Neutrophil (primary cell): Measurements from ENCODE around the gene PAXX.
A peak's percentile ranks its signal among the peaks of the same experiment; 100 is the strongest.

Experiments
- H3K27ac ChIP-seq: fragments of 200-600 bp; sonication (generic); 2 replicates; pipeline ENCODE4 v1.5.1; 2016; ENCODE audit warnings: mild to moderate bottlenecking, moderate library complexity
- H3K27me3 ChIP-seq: fragments of 200-600 bp; sonication (generic); 2 replicates; pipeline ENCODE4 v1.6.0; 2016; ENCODE audit warnings: mild to moderate bottlenecking
- H3K36me3 ChIP-seq: fragments of 200-600 bp; sonication (generic); 2 replicates; pipeline ENCODE4 v1.5.1; 2017
- H3K4me1 ChIP-seq, 2 experiments: fragments of 200-600 bp in 1 of 2; sonication (generic) in 1 of 2; 1 replicate in 1 of 2; 2 replicates in 1 of 2; pipeline versions ENCODE4 v1.5.1 to v1.6.1; 2013 to 2016; ENCODE audit warnings: low read depth in 1 of 2, low read length in 1 of 2, mild to moderate bottlenecking in 1 of 2, moderate library complexity in 1 of 2; ENCODE audit not compliant: control insufficient read depth in 1 of 2, insufficient read depth in 1 of 2
- H3K4me3 ChIP-seq, 2 experiments: fragments of 200-600 bp in 1 of 2; sonication (generic) in 1 of 2; 1 replicate in 1 of 2; 2 replicates in 1 of 2; pipeline ENCODE4 v1.5.1; 2013 to 2016; ENCODE audit warnings: low read depth in 1 of 2, low read length in 1 of 2, mild to moderate bottlenecking in 1 of 2, moderate library complexity in 1 of 2
- H3K9me3 ChIP-seq: fragments of 200-600 bp; sonication (generic); 2 replicates; pipeline ENCODE4 v1.5.1; 2016
- TF ChIP-seq, protein P1 (sequence below): fragments of 200-600 bp; sonication (generic); IDR thresholded peaks from 2 replicates; pipeline ENCODE4 v1.5.1; 2016; ENCODE audit warnings: antibody characterized with exemption

The PAXX gene

DNA sequence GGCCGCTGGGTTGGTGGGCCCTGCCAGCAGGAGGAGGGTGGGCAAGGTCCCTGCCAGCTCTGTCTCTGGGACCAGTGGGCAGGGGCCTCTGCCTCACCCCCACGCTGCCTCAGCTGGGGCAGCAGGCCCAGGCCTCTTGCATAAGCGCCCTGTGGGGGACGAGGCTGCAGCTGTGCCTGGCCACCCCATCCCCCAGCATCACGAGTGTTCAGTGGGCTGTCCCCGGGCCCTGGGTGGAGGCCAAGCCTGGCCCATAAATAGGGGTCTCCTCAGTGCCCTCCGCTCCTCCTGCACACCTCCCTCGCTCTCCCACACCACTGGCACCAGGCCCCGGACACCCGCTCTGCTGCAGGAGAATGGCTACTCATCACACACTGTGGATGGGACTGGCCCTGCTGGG is 15.0 kb upstream of the PAXX start, which contains the start of gene PTGDS:
Gene PTGDS (plus strand): TSS at position 282 of the 400 bp plus-strand sequence. CDS start 75 bp downstream, at position 357.
- H3K27me3 ChIP-seq = peaks cover 90% of the 10 kb centered on the region
- no peaks in the 10 kb centered on the region for H3K36me3 ChIP-seq
- H3K27ac ChIP-seq = no peak within 1 kb of the TSS
- TF ChIP-seq, protein P1, sequence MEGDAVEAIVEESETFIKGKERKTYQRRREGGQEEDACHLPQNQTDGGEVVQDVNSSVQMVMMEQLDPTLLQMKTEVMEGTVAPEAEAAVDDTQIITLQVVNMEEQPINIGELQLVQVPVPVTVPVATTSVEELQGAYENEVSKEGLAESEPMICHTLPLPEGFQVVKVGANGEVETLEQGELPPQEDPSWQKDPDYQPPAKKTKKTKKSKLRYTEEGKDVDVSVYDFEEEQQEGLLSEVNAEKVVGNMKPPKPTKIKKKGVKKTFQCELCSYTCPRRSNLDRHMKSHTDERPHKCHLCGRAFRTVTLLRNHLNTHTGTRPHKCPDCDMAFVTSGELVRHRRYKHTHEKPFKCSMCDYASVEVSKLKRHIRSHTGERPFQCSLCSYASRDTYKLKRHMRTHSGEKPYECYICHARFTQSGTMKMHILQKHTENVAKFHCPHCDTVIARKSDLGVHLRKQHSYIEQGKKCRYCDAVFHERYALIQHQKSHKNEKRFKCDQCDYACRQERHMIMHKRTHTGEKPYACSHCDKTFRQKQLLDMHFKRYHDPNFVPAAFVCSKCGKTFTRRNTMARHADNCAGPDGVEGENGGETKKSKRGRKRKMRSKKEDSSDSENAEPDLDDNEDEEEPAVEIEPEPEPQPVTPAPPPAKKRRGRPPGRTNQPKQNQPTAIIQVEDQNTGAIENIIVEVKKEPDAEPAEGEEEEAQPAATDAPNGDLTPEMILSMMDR = no peak
- H3K4me3 ChIP-seq = peak within 1 kb of the TSS; percentile 29 to 47
- no peaks in the 10 kb centered on the region for H3K9me3 ChIP-seq
- H3K4me1 ChIP-seq = peaks cover 0 to 12% of the 10 kb centered on the region in 2 experiments

DNA sequence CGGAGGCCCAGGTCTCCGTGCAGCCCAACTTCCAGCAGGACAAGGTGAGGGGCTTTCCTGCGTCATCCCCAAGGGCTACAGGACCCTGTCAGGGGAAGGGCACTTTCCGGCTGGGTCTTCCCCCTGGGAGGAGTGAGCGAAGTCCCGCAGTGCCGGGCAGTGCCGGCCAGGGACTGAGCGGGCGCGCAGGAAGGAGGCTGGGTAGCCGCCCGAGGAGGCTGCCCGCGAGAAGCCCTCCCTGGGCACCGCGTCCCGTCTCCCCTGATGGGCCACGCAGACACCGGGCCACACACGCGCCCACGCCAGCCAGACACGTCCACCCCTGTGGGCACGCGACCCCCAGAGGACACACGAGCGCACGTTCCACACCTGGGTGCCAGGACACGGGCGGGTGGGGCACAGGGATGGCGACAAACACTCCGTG is 14.6 kb upstream of the PAXX start:
- peaks cover 94% of the 10 kb centered on the region for H3K27me3 ChIP-seq
- TF ChIP-seq, protein P1 = no peak
- peak overlapping the region; percentile 29 to 47 for H3K4me3 ChIP-seq
- H3K4me1 ChIP-seq = peaks cover 0 to 12% of the 10 kb centered on the region in 2 experiments
- H3K36me3 ChIP-seq = no peaks in the 10 kb centered on the region
- H3K9me3 ChIP-seq = no peaks in the 10 kb centered on the region
- no peak overlapping the region for H3K27ac ChIP-seq

DNA sequence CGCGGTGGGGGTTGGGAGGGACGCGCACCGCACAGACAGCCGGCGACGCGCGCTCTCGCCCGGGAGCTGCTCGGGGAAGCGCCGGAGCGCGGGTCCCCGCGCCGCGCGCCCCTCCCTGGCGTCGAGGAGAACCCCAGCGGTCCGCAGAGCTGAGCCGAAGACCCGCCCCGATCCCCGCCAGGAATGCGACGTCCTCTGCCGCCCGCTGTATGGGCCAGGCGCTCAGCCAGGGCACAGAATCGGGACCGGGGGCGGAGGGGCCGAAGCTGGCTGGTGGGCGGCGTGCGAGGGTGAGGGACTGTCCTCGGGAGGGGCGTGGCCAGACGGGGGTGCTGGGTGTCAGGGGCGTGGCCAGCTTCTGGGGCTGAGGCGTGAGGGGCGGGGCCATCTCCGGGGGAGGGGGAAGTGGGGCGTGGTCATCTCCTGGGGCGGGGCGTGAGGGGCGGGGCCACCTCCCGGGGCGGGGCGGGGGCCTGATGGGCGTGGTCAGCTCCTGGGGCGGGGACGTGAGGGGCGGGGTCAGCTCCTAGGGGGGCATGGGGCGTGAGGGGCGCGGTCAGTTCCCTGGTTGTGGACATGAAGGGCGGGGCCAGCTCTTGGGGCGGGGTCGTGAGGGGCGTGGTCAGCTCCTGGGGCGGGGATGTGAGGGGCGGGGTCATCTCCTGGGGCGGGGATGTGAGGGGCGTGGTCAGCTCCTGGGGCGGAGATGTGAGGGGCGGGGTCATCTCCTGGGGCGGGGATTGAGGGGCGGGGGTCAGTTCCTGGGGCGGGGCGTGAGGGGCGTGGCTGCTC is 14.0 kb upstream of the PAXX start:
- Histone ChIP-seq H3K27ac (no peak overlapping the region), H3K36me3 (no peaks in the 10 kb centered on the region), H3K27me3 (peaks cover 98% of the 10 kb centered on the region), H3K4me3 (peak overlapping the region; percentile 29 to 47), H3K9me3 (no peaks in the 10 kb centered on the region), H3K4me1 (peaks cover 0 to 12% of the 10 kb centered on the region in 2 experiments)
- TF ChIP-seq, protein P1 = no peak

DNA sequence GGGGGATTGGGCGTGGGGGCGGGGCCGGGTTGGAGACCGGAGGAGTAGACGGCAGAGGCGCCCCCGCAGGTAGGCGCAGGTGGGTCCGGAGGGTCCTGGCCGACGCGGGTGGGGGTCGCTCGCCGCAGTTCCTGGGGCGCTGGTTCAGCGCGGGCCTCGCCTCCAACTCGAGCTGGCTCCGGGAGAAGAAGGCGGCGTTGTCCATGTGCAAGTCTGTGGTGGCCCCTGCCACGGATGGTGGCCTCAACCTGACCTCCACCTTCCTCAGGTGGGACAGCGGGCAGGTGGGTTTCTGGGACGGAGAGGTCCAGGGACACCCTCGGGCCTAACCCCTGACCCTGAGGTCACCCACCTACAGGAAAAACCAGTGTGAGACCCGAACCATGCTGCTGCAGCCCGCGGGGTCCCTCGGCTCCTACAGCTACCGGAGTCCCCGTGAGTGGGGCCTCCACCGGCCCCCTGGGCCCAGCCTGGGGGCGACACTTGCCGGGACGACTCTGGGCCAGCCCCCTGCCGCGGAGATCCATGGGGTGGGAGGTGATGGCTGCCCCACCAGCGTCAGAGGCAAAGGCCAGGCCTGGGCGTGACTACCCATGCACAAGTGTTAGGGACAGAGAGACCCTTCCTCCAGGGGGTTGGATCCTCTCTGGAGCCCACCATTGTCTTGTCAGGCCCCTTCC is 13.2 kb upstream of the PAXX start:
- TF ChIP-seq, protein P1 = no peak
- no peak overlapping the region for H3K4me3 ChIP-seq
- H3K27me3 ChIP-seq = peaks cover 98% of the 10 kb centered on the region
- H3K4me1 ChIP-seq = peaks cover 0 to 12% of the 10 kb centered on the region in 2 experiments
- no peak overlapping the region for H3K27ac ChIP-seq
- H3K9me3 ChIP-seq = no peaks in the 10 kb centered on the region
- H3K36me3 ChIP-seq = no peaks in the 10 kb centered on the region

DNA sequence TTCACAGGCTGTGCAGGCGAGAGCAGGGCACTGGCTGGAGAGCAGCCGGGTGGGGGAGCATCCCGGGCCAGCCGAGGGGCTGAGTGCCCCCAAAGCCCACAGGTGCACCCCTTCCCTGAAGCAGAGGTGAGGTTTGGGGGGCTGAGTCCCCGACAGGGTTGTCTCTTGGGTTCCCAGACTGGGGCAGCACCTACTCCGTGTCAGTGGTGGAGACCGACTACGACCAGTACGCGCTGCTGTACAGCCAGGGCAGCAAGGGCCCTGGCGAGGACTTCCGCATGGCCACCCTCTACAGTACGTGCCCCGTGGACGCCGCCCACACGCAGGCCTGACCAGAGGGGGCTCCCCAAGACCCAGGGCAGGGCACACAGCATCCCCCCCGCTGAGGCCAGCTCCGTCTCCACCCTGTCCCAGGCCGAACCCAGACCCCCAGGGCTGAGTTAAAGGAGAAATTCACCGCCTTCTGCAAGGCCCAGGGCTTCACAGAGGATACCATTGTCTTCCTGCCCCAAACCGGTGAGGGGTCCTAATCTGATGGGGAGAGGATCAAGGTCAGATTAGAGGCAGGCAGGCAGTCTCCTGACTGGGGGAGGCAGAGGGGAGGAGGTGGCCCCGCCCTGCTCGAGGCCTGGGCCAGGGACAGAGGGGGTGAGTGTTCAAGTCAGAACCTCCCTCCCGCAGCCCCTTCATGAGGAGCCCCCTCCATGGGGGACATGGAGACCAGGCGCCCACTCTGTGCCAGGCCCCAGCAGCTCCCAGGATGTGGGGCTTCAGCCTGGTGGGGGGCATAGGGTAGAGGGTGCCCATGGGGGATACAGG is 12.2 kb upstream of the PAXX start:
- H3K4me3 ChIP-seq = no peak overlapping the region
- no peaks in the 10 kb centered on the region for H3K9me3 ChIP-seq
- no peaks in the 10 kb centered on the region for H3K36me3 ChIP-seq
- H3K27me3 ChIP-seq = peaks cover 98% of the 10 kb centered on the region
- H3K4me1 ChIP-seq = peaks cover 0 to 12% of the 10 kb centered on the region in 2 experiments
- TF ChIP-seq, protein P1 = no peak
- no peak overlapping the region for H3K27ac ChIP-seq
